Activated T-cell treated with anti-CD3 and anti-CD28 coated beads, Interleukin-2, amount 50 U/mL, for 24 hours (primary cell): ENCODE results near the gene KRT4.
"Not testable (repeated sequence)": the region's sequence is repeated elsewhere in the genome, so short reads cannot be mapped to it uniquely, and the experiment has no call there.

Source experiments
- DNase-seq: peaks from one replicate; pipeline ENCODE4 v3.0.0-alpha.2; 2020
- H3K27ac Mint-ChIP-seq: 2 replicates; pipeline ENCODE4 v1.8.0; 2020; ENCODE audit warnings: mild to moderate bottlenecking, mixed read lengths
- H3K27me3 Mint-ChIP-seq: 2 replicates; pipeline ENCODE4 v1.8.0; 2020; ENCODE audit warnings: mixed read lengths
- H3K36me3 Mint-ChIP-seq: 2 replicates; pipeline ENCODE4 v1.8.0; 2020; ENCODE audit warnings: low read depth, mixed read lengths
- H3K4me1 Mint-ChIP-seq: 2 replicates; pipeline ENCODE4 v1.8.0; 2020; ENCODE audit warnings: low read depth, mixed read lengths
- H3K4me3 Mint-ChIP-seq: 2 replicates; pipeline ENCODE4 v1.8.0; 2020; ENCODE audit warnings: mild to moderate bottlenecking, moderate library complexity, mixed read lengths
- H3K9me3 Mint-ChIP-seq: 2 replicates; pipeline ENCODE4 v1.8.0; 2020; ENCODE audit warnings: mixed read lengths

The KRT4 gene

GRCh38 chr12:52798003-52798670 is 15.8 kb downstream of the KRT4 start:
- H3K9me3 Mint-ChIP-seq = no peaks in the 10 kb centered on the region
- no peaks in the 10 kb centered on the region for H3K36me3 Mint-ChIP-seq
- H3K27ac Mint-ChIP-seq = no peak overlapping the region
- DNase-seq = no peak
- no peaks in the 10 kb centered on the region for H3K27me3 Mint-ChIP-seq
- H3K4me1 Mint-ChIP-seq = peaks cover 14% of the 10 kb centered on the region
- H3K4me3 Mint-ChIP-seq = no peak overlapping the region

- no peaks in the 10 kb centered on the region for H3K36me3 Mint-ChIP-seq
- DNase-seq = no peak
- no peaks in the 10 kb centered on the region for H3K27me3 Mint-ChIP-seq
- H3K4me1 Mint-ChIP-seq = peaks cover 20% of the 10 kb centered on the region
- H3K9me3 Mint-ChIP-seq = no peaks in the 10 kb centered on the region
- no peak overlapping the region for H3K27ac Mint-ChIP-seq
- H3K4me3 Mint-ChIP-seq = no peak overlapping the region
Observed at GRCh38 chr12:52797529-52797894, 16.4 kb downstream of the KRT4 start.

GRCh38 chr12:52796839-52797528 is 16.9 kb downstream of the KRT4 start:
- DNase-seq = no peak
- peaks cover 22% of the 10 kb centered on the region for H3K4me1 Mint-ChIP-seq
- H3K27ac Mint-ChIP-seq = no peak overlapping the region
- no peaks in the 10 kb centered on the region for H3K9me3 Mint-ChIP-seq
- H3K36me3 Mint-ChIP-seq = no peaks in the 10 kb centered on the region
- no peaks in the 10 kb centered on the region for H3K27me3 Mint-ChIP-seq
- no peak overlapping the region for H3K4me3 Mint-ChIP-seq

GRCh38 chr12:52796429-52796794 is 17.5 kb downstream of the KRT4 start:
- Mint-ChIP-seq H3K27me3 (no peaks in the 10 kb centered on the region), H3K4me1 (peaks cover 28% of the 10 kb centered on the region), H3K9me3 (no peaks in the 10 kb centered on the region), H3K27ac (no peak overlapping the region), H3K36me3 (no peaks in the 10 kb centered on the region), H3K4me3 (no peak overlapping the region)
- no peak for DNase-seq

GRCh38 chr12:52795694-52796428 is 18.1 kb downstream of the KRT4 start, which contains the start of gene KRT3:
Gene KRT3, minus strand, starts transcription at chr12:52796117. Its CDS starts 75 bp downstream, at chr12:52796042.
- H3K4me3 Mint-ChIP-seq = no peak within 1 kb of the TSS
- peaks cover under 1% of the 10 kb centered on the region for H3K27me3 Mint-ChIP-seq
- H3K27ac Mint-ChIP-seq = no peak within 1 kb of the TSS
- no peak for DNase-seq
- H3K4me1 Mint-ChIP-seq = peaks cover 28% of the 10 kb centered on the region
- no peaks in the 10 kb centered on the region for H3K36me3 Mint-ChIP-seq
- no peaks in the 10 kb centered on the region for H3K9me3 Mint-ChIP-seq

GRCh38 chr12:52795332-52795674 is 18.6 kb downstream of the KRT4 start:
- H3K9me3 Mint-ChIP-seq, H3K27ac Mint-ChIP-seq, H3K4me3 Mint-ChIP-seq, DNase-seq, H3K27me3 Mint-ChIP-seq, H3K36me3 Mint-ChIP-seq: not testable (repeated sequence)
- H3K4me1 Mint-ChIP-seq = peaks cover 32% of the 10 kb centered on the region

- peaks cover 12% of the 10 kb centered on the region for H3K27me3 Mint-ChIP-seq
- no peaks in the 10 kb centered on the region for H3K9me3 Mint-ChIP-seq
- no peak overlapping the region for H3K27ac Mint-ChIP-seq
- peaks cover 38% of the 10 kb centered on the region for H3K4me1 Mint-ChIP-seq
- no peak for DNase-seq
- H3K4me3 Mint-ChIP-seq = no peak overlapping the region
- H3K36me3 Mint-ChIP-seq = no peaks in the 10 kb centered on the region
Observed at GRCh38 chr12:52794479-52795331, 19.2 kb downstream of the KRT4 start.

GRCh38 chr12:52792185-52793029 is 21.5 kb downstream of the KRT4 start:
- Mint-ChIP-seq H3K9me3 (no peaks in the 10 kb centered on the region), H3K4me1 (peaks cover 40% of the 10 kb centered on the region), H3K36me3 (no peaks in the 10 kb centered on the region), H3K27me3 (peaks cover 33% of the 10 kb centered on the region), H3K4me3 (no peak overlapping the region), H3K27ac (no peak overlapping the region)
- DNase-seq = no peak

GRCh38 chr12:52791271-52792184 is 22.4 kb downstream of the KRT4 start:
- H3K27ac Mint-ChIP-seq = no peak overlapping the region
- no peak for DNase-seq
- no peaks in the 10 kb centered on the region for H3K9me3 Mint-ChIP-seq
- H3K27me3 Mint-ChIP-seq = peaks cover 33% of the 10 kb centered on the region
- H3K4me3 Mint-ChIP-seq = no peak overlapping the region
- H3K36me3 Mint-ChIP-seq = no peaks in the 10 kb centered on the region
- peaks cover 40% of the 10 kb centered on the region for H3K4me1 Mint-ChIP-seq

GRCh38 chr12:52790427-52791270 is 23.3 kb downstream of the KRT4 start:
- DNase-seq = no peak
- peaks cover 40% of the 10 kb centered on the region for H3K4me1 Mint-ChIP-seq
- H3K4me3 Mint-ChIP-seq = no peak overlapping the region
- no peak overlapping the region for H3K27ac Mint-ChIP-seq
- no peaks in the 10 kb centered on the region for H3K36me3 Mint-ChIP-seq
- peaks cover 33% of the 10 kb centered on the region for H3K27me3 Mint-ChIP-seq
- no peaks in the 10 kb centered on the region for H3K9me3 Mint-ChIP-seq

- H3K27ac Mint-ChIP-seq = no peak overlapping the region
- peaks cover 33% of the 10 kb centered on the region for H3K27me3 Mint-ChIP-seq
- H3K4me1 Mint-ChIP-seq = peaks cover 38% of the 10 kb centered on the region
- H3K4me3 Mint-ChIP-seq = no peak overlapping the region
- DNase-seq = peak; percentile 34
- no peaks in the 10 kb centered on the region for H3K9me3 Mint-ChIP-seq
- no peaks in the 10 kb centered on the region for H3K36me3 Mint-ChIP-seq
Observed at GRCh38 chr12:52789637-52790426, 24.1 kb downstream of the KRT4 start.
